Measurements from ENCODE around the gene PVALB.
"Not testable (repeated sequence)": the region's sequence is repeated elsewhere in the genome, so short reads cannot be mapped to it uniquely, and the experiment has no call there.

The PVALB gene

DNA sequence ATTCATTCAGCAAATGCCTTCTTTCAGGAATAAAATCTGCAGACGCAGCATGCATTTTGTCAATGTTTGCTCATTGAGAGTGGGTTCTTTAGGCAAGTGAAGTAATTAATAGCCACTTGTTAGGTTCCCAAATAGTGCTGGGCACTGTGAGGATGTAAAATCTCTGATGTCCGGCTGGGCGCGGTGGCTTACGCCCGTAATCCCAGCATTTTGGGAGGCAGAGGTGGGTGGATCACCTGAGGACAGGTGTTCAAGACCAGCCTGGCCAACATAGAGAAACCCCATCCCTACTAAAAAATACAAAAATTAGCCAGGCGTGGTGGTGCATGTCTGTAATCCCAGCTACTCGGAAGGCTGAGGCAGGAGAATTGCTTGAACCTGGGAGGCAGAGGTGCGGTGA, 62.0 kb downstream of the PVALB start:
- not testable (repeated sequence) for H3K36me3 Mint-ChIP-seq (ENCODE audit: low read depth); H3K27ac Mint-ChIP-seq; H3K4me3 Mint-ChIP-seq; H3K4me1 Mint-ChIP-seq (ENCODE audit: low read depth); H3K9me3 Mint-ChIP-seq
- peaks cover 16% of the 10 kb centered on the region for H3K27me3 Mint-ChIP-seq (ENCODE audit: low read depth)

DNA sequence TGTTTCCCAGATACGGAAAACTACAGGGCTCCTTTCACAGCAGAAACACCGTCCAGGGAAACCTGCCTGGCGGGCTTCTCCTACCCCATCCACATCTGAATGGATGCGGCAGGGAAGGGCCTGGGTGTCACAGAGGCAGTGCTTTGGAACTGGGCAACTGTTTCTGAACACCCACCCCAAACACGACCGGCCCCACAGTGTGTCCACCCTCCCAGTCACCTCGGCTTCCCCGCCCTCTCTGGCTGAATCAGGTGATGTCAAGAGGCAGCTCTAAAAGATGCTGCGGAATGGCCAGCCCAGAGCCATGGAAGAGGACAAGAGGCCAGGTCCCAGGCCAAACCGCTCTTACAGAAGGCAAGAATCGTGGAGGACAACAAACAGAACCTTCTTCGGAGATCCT, 62.9 kb downstream of the PVALB start:
- H3K4me3 Mint-ChIP-seq: no peak overlapping the region
- no peaks in the 10 kb centered on the region for H3K36me3 Mint-ChIP-seq (ENCODE audit: low read depth)
- no peak overlapping the region for H3K27ac Mint-ChIP-seq
- peaks cover 2% of the 10 kb centered on the region for H3K4me1 Mint-ChIP-seq (ENCODE audit: low read depth)
- H3K27me3 Mint-ChIP-seq (ENCODE audit: low read depth): peaks cover 16% of the 10 kb centered on the region
- no peaks in the 10 kb centered on the region for H3K9me3 Mint-ChIP-seq

DNA sequence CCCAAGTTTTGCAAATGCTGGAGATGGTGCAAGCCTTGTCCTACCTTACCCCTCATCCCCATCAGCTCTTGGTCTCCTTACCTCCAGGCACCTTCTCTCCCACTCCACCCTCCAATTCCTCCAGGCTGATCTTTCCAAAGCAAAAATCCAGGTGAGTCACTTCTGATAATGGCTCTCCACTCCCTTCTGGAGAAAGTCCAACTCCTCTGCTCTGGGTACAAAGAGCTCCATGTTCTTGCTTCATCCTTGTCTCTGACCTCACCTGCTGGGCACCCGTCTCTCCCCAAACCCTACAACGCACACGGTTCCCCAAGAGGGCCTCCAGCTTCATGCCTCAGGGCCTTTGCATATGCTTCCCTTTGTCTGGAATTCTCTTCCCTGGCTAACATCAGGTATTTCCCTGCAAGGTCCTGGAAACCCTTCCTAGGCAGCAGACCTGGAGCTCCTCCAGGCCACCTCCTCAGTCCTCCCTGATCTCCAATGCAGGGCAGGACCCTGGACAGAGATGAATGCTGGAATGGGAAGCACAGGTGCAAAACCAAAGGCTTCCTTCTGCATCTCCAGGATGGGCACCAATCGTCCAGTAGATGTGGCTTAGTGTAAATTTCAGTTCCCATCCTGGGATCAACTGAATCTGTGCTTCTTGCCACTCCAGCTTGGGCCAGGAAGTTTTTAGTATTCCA, 63.6 kb downstream of the PVALB start:
- Mint-ChIP-seq H3K4me1 (ENCODE audit: low read depth) (peaks cover 2% of the 10 kb centered on the region), H3K27ac (no peak overlapping the region), H3K4me3 (no peak overlapping the region), H3K36me3 (ENCODE audit: low read depth) (no peaks in the 10 kb centered on the region), H3K27me3 (ENCODE audit: low read depth) (peaks cover 16% of the 10 kb centered on the region), H3K9me3 (no peaks in the 10 kb centered on the region)

Data from T-helper 1 cell treated with Interleukin-12 subunit alpha and Interleukin-12 subunit beta and Interleukin-4 antibody, amounts not matched to agents 30 μg/mL and 1 μg/mL, for 36 hours (primary cell).